LNCaP clone FGC (cell line): ENCODE measurements around the gene MAP3K14.
A peak's percentile ranks its signal among the peaks of the same experiment; 100 is the strongest.

Experiments
- DNase-seq: peaks from one replicate; pipeline ENCODE4 v3.0.0-alpha.2; 2011; ENCODE audit warnings: low read depth
- H3K4me3 ChIP-seq: 2 replicates; pipeline ENCODE4 v1.5.1; 2011; ENCODE audit warnings: mild to moderate bottlenecking, low read depth, low read length, control low read depth
- CTCF ChIP-seq: IDR thresholded peaks from 2 replicates; pipeline ENCODE4 v1.5.1; 2012; ENCODE audit warnings: mild to moderate bottlenecking; ENCODE audit not compliant: control insufficient read depth, insufficient read depth; ENCODE audit errors: extremely low read depth

MAP3K14 gene

GRCh38 chr17:45247429-45248131, 69.2 kb downstream of the MAP3K14 start:
- peak; percentile 80 for DNase-seq
- peak overlapping the region; percentile 86 for H3K4me3 ChIP-seq
- TF ChIP-seq CTCF = no peak

DNA sequence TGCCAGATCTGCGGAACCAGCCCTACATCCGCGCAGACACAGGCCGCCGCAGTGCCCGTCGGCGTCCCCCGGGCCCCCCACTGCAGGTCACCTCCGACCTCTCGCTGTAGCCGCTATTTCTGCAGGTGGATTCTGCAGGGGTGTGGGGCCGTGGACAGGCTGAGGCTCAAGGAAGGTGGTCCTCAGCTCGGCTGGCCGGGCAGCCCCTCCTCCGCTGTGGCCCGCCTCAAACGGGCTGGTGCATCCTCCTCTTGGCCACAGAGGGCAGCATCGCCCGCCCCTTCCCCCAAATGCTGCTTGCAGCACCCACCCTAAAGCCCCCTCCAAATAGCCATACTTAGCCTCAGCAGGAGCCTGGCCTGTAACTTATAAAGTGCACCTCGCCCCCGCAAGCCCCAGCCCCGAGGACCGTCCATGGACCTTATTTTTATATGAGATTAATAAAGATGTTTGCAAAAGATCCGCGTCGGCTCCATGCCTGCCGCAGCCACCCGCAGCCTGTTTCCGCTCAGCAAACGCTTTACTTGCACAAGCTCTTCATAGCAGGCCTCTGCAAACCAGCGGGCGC, 69.9 kb downstream of the MAP3K14 start:
- H3K4me3 ChIP-seq = peak overlapping the region; percentile 86
- TF ChIP-seq CTCF = peak; percentile 66
- DNase-seq = no peak

- DNase-seq = no peak
- peak overlapping the region; percentile 86 for H3K4me3 ChIP-seq
- TF ChIP-seq CTCF = no peak
Measured at GRCh38 chr17:45246338-45246737, 70.5 kb downstream of the MAP3K14 start.

GRCh38 chr17:45244725-45245656, 71.8 kb downstream of the MAP3K14 start:
- DNase-seq = no peak
- H3K4me3 ChIP-seq = no peak overlapping the region
- no peak for TF ChIP-seq CTCF

- DNase-seq = no peak
- no peak overlapping the region for H3K4me3 ChIP-seq
- no peak for TF ChIP-seq CTCF
Measured at GRCh38 chr17:45243750-45244149, 73.1 kb downstream of the MAP3K14 start.

DNA sequence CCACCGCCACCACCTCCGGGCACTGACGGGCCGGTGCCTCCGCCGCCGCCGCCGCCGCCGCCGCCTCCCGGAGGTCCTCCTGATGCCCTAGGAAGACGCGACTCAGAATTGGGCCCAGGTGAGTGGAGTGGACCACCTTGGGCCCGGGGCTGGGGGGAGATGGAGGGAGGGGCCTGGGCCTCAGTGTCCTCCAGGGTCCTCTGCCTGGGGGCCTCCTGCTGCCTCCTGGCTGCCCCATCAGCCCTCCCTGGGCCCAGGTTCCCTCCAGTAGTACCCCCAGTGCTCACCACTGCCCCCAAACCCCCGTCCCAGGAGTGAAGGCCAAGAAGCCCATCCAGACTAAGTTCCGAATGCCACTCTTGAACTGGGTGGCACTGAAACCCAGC, 74.8 kb downstream of the MAP3K14 start:
- TF ChIP-seq CTCF = no peak
- H3K4me3 ChIP-seq = no peak overlapping the region
- no peak for DNase-seq
